ENCODE data around the gene FRMD4A. TPM values are rescaled to one million over a fixed set of nuclear protein-coding genes. Genes with fewer than 3 reads are reported as not detected.

Gene FRMD4A
- total RNA-seq, 1 donor from 2014 or later = 236 TPM

- Mint-ChIP-seq H3K4me3 (ENCODE audit: unreplicated experiment) (no peak overlapping the region), H3K27ac (ENCODE audit: unreplicated experiment) (no peak overlapping the region), H3K9me3 (ENCODE audit: unreplicated experiment) (no peaks in the 10 kb centered on the region), H3K4me1 (ENCODE audit: unreplicated experiment) (peaks cover 4% of the 10 kb centered on the region), H3K27me3 (ENCODE audit: unreplicated experiment) (no peaks in the 10 kb centered on the region), H3K36me3 (ENCODE audit: unreplicated experiment) (peaks cover 27% of the 10 kb centered on the region)
- no peak for TF ChIP-seq CTCF (IDR thresholded peaks at IDR 0.05)
- DNase-seq (ENCODE audit: extremely low spot score, unreplicated experiment) = no peak
Measured at GRCh38 chr10:13792006-13792405, 538.7 kb downstream of the FRMD4A start.

GRCh38 chr10:13791483-13791882 is 539.2 kb downstream of the FRMD4A start:
- Mint-ChIP-seq H3K4me1 (ENCODE audit: unreplicated experiment) (peaks cover 4% of the 10 kb centered on the region), H3K4me3 (ENCODE audit: unreplicated experiment) (no peak overlapping the region), H3K36me3 (ENCODE audit: unreplicated experiment) (peaks cover 25% of the 10 kb centered on the region), H3K27me3 (ENCODE audit: unreplicated experiment) (no peaks in the 10 kb centered on the region), H3K27ac (ENCODE audit: unreplicated experiment) (no peak overlapping the region), H3K9me3 (ENCODE audit: unreplicated experiment) (no peaks in the 10 kb centered on the region)
- no peak for TF ChIP-seq CTCF (IDR thresholded peaks at IDR 0.05)
- DNase-seq (ENCODE audit: extremely low spot score, unreplicated experiment) = no peak

GRCh38 chr10:13790196-13790595 is 540.5 kb downstream of the FRMD4A start:
- TF ChIP-seq CTCF (IDR thresholded peaks at IDR 0.05) = no peak
- H3K4me3 Mint-ChIP-seq (ENCODE audit: unreplicated experiment) = no peak overlapping the region
- DNase-seq (ENCODE audit: extremely low spot score, unreplicated experiment) = no peak
- H3K9me3 Mint-ChIP-seq (ENCODE audit: unreplicated experiment) = no peaks in the 10 kb centered on the region
- H3K27me3 Mint-ChIP-seq (ENCODE audit: unreplicated experiment) = no peaks in the 10 kb centered on the region
- peaks cover 4% of the 10 kb centered on the region for H3K4me1 Mint-ChIP-seq (ENCODE audit: unreplicated experiment)
- H3K36me3 Mint-ChIP-seq (ENCODE audit: unreplicated experiment) = peaks cover 16% of the 10 kb centered on the region
- H3K27ac Mint-ChIP-seq (ENCODE audit: unreplicated experiment) = no peak overlapping the region

- no peak for TF ChIP-seq CTCF (IDR thresholded peaks at IDR 0.05)
- no peaks in the 10 kb centered on the region for H3K27me3 Mint-ChIP-seq (ENCODE audit: unreplicated experiment)
- H3K9me3 Mint-ChIP-seq (ENCODE audit: unreplicated experiment) = no peaks in the 10 kb centered on the region
- no peak for DNase-seq (ENCODE audit: extremely low spot score, unreplicated experiment)
- no peak overlapping the region for H3K4me3 Mint-ChIP-seq (ENCODE audit: unreplicated experiment)
- H3K36me3 Mint-ChIP-seq (ENCODE audit: unreplicated experiment) = peaks cover 12% of the 10 kb centered on the region
- H3K4me1 Mint-ChIP-seq (ENCODE audit: unreplicated experiment) = peaks cover 4% of the 10 kb centered on the region
- H3K27ac Mint-ChIP-seq (ENCODE audit: unreplicated experiment) = peak overlapping the region; percentile 95
Measured at GRCh38 chr10:13789448-13789829, 541.3 kb downstream of the FRMD4A start.

GRCh38 chr10:13788711-13789447 is 541.8 kb downstream of the FRMD4A start:
- H3K36me3 Mint-ChIP-seq (ENCODE audit: unreplicated experiment) = peaks cover 11% of the 10 kb centered on the region
- no peaks in the 10 kb centered on the region for H3K9me3 Mint-ChIP-seq (ENCODE audit: unreplicated experiment)
- no peak for DNase-seq (ENCODE audit: extremely low spot score, unreplicated experiment)
- H3K4me1 Mint-ChIP-seq (ENCODE audit: unreplicated experiment) = peaks cover 5% of the 10 kb centered on the region
- H3K27me3 Mint-ChIP-seq (ENCODE audit: unreplicated experiment) = no peaks in the 10 kb centered on the region
- H3K4me3 Mint-ChIP-seq (ENCODE audit: unreplicated experiment) = no peak overlapping the region
- TF ChIP-seq CTCF (IDR thresholded peaks at IDR 0.05) = no peak
- H3K27ac Mint-ChIP-seq (ENCODE audit: unreplicated experiment) = peak overlapping the region; percentile 95

All from osteocyte (in vitro differentiated cells).